MM.1S (cell line): Measurements from ENCODE around the gene WRAP73.

Experiments
- DNase-seq: peaks from one replicate; pipeline ENCODE4 v3.0.0-alpha.2; 2015
- H2AFZ ChIP-seq: fragments of 300-600 bp; sonication (generic); 2 replicates; pipeline ENCODE4 v1.6.0; 2016; ENCODE audit warnings: antibody characterized with exemption, low read length
- H3F3A ChIP-seq: fragments of 300-600 bp; sonication (generic); 2 replicates; pipeline ENCODE4 v1.6.1; 2016; ENCODE audit warnings: mild to moderate bottlenecking, antibody characterized with exemption, low read length, moderate library complexity, mixed read lengths; ENCODE audit not compliant: insufficient read depth
- H3K27ac ChIP-seq: fragments of 300-600 bp; sonication (generic); 2 replicates; pipeline ENCODE4 v1.5.1; 2016; ENCODE audit warnings: mild to moderate bottlenecking, low read length
- H3K27me3 ChIP-seq: fragments of 300-600 bp; sonication (generic); replicated peaks from 2 replicates; pipeline ENCODE4 v1.6.0; 2016; ENCODE audit warnings: low read length; ENCODE audit not compliant: insufficient read depth
- H3K36me3 ChIP-seq: fragments of 300-600 bp; sonication (generic); replicated peaks from 2 replicates; pipeline ENCODE4 v1.6.1; 2016; ENCODE audit warnings: mild to moderate bottlenecking, low read length, mixed read lengths; ENCODE audit not compliant: insufficient read depth
- H3K4me1 ChIP-seq: fragments of 300-600 bp; sonication (generic); 2 replicates; pipeline ENCODE4 v1.6.1; 2016; ENCODE audit warnings: low read length, mixed read lengths
- H3K4me2 ChIP-seq: fragments of 300-600 bp; sonication (generic); 2 replicates; pipeline ENCODE4 v1.6.0; 2016; ENCODE audit warnings: low read depth, low read length
- H3K4me3 ChIP-seq: fragments of 300-600 bp; sonication (generic); 2 replicates; pipeline ENCODE4 v1.5.1; 2016; ENCODE audit warnings: low read length, mixed read lengths
- H3K79me2 ChIP-seq: fragments of 300-600 bp; sonication (generic); 2 replicates; pipeline ENCODE4 v1.6.1; 2016; ENCODE audit warnings: mixed run types, low read length, mixed read lengths
- H3K9ac ChIP-seq: fragments of 300-600 bp; sonication (generic); 2 replicates; pipeline ENCODE4 v1.6.1; 2016; ENCODE audit warnings: low read length, mixed read lengths
- H3K9me2 ChIP-seq: fragments of 300-600 bp; sonication (generic); replicated peaks from 2 replicates; pipeline ENCODE4 v1.6.1; 2016; ENCODE audit warnings: mild to moderate bottlenecking, low read length, mixed read lengths; ENCODE audit not compliant: insufficient read depth
- H3K9me3 ChIP-seq: fragments of 300-600 bp; sonication (generic); replicated peaks from 2 replicates; pipeline ENCODE4 v1.6.1; 2016; ENCODE audit warnings: mild to moderate bottlenecking, low read length, mixed read lengths; ENCODE audit not compliant: insufficient read depth
- H4K20me1 ChIP-seq: fragments of 300-600 bp; sonication (generic); 2 replicates; pipeline ENCODE4 v1.6.1; 2016; ENCODE audit warnings: mild to moderate bottlenecking, low read length, moderate library complexity, mixed read lengths; ENCODE audit not compliant: insufficient read depth
- CTCF ChIP-seq: fragments of 300-600 bp; sonication (generic); IDR thresholded peaks from 2 replicates; pipeline ENCODE4 v1.5.1; 2016; ENCODE audit warnings: antibody characterized with exemption, low read length, mixed read lengths
- EZH2 ChIP-seq: fragments of 300-600 bp; sonication (generic); optimal IDR thresholded peaks from 2 replicates; pipeline ENCODE3; 2017; ENCODE audit warnings: low read depth, mild to moderate bottlenecking, antibody characterized with exemption, low read length, mixed read lengths
- EZH2phosphoT487 ChIP-seq: fragments of 300-600 bp; sonication (generic); IDR thresholded peaks from 2 replicates; pipeline ENCODE4 v1.6.1; 2018; ENCODE audit warnings: antibody characterized with exemption, low read length

Gene WRAP73

GRCh38 chr1:3596663-3597598 lies 53.0 kb downstream of the WRAP73 start:
- Histone ChIP-seq H3K27me3 (peaks cover 95% of the 10 kb centered on the region), H3K4me2 (no peak overlapping the region), H3K4me1 (0 out of 2 replicates have a peak, but pooled peaks cover 9% of the 10 kb centered on the region), H3K36me3 (no peaks in the 10 kb centered on the region), H3K9me3 (no peaks in the 10 kb centered on the region), H3K9ac (no peak overlapping the region), H3F3A (no peaks in the 10 kb centered on the region), H3K4me3 (no peak overlapping the region), H3K27ac (no peak overlapping the region), H3K9me2 (no peaks in the 10 kb centered on the region), H4K20me1 (no peaks in the 10 kb centered on the region), H2AFZ (no peak overlapping the region), H3K79me2 (no peaks in the 10 kb centered on the region)
- no peak for DNase-seq
- TF ChIP-seq EZH2phosphoT487 (no peak), CTCF (no peak), EZH2 (no peak)

- Histone ChIP-seq H3F3A (no peaks in the 10 kb centered on the region), H4K20me1 (no peaks in the 10 kb centered on the region), H3K4me2 (no peak overlapping the region), H3K4me3 (no peak overlapping the region), H3K9me2 (no peaks in the 10 kb centered on the region), H3K9me3 (no peaks in the 10 kb centered on the region), H3K36me3 (no peaks in the 10 kb centered on the region), H2AFZ (no peak overlapping the region), H3K4me1 (0 out of 2 replicates have a peak, but pooled peaks cover 9% of the 10 kb centered on the region), H3K9ac (no peak overlapping the region), H3K27ac (no peak overlapping the region), H3K79me2 (no peaks in the 10 kb centered on the region), H3K27me3 (peaks cover 93% of the 10 kb centered on the region)
- no peak for TF ChIP-seq CTCF
- no peak for TF ChIP-seq EZH2phosphoT487
- no peak for DNase-seq
Observed at GRCh38 chr1:3595949-3596348, 54.0 kb downstream of the WRAP73 start.

- Histone ChIP-seq H3K9ac (no peak overlapping the region), H3K4me1 (0 out of 2 replicates have a peak, but pooled peaks cover 9% of the 10 kb centered on the region)
- TF ChIP-seq EZH2 (no peak), EZH2phosphoT487 (no peak), CTCF (no peak)
Observed at GRCh38 chr1:3594706-3595377, 55.1 kb downstream of the WRAP73 start.

More at GRCh38 chr1:3594706-3595377, 55.1 kb downstream of the WRAP73 start:
- Histone ChIP-seq H4K20me1 (no peaks in the 10 kb centered on the region), H3K36me3 (no peaks in the 10 kb centered on the region), H3K4me3 (no peak overlapping the region), H3F3A (no peaks in the 10 kb centered on the region), H3K27ac (no peak overlapping the region), H3K9me2 (no peaks in the 10 kb centered on the region), H2AFZ (no peak overlapping the region), H3K27me3 (peaks cover 93% of the 10 kb centered on the region), H3K79me2 (no peaks in the 10 kb centered on the region), H3K9me3 (no peaks in the 10 kb centered on the region), H3K4me2 (no peak overlapping the region)
- no peak for DNase-seq
